Stimulated activated CD4-positive, alpha-beta T cell treated with anti-CD3 and anti-CD28 coated beads, Interleukin-12 subunit alpha, Interleukin-12 subunit beta, amount 100 ng/mL, for 24 hours (primary cell): ENCODE results near the gene SERINC5.
"Not testable (repeated sequence)": the region's sequence is repeated elsewhere in the genome, so short reads cannot be mapped to it uniquely, and the experiment has no call there.

ENCODE experiments used
- DNase-seq, 2 experiments: peaks; one replicate each; pipeline ENCODE4 v3.0.0-alpha.2; 2020; ENCODE audit warnings: low read depth in 2 of 2

The SERINC5 gene

GRCh38 chr5:80139466-80139972, 116.3 kb downstream of the SERINC5 start:
- no peak for DNase-seq

DNA sequence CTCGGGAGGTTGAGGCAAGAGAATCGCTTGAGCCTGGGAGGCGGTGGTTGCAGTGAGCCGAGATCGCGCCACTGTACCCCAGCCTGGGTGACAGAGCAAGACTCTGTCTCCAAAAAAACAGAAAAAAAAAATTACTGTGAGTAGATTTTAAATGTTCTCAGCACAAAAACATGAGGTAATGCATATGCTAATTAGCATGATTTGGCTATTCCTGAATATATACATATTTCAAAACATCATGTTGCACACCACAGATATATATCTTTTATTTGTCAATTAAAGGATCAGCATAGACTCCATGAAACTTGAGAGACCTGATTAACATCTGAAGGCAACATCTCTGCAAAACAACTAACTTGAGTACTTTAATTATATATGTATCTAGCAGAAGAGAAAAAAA, 117.4 kb downstream of the SERINC5 start:
- DNase-seq = no peak

GRCh38 chr5:80136798-80137197, 119.0 kb downstream of the SERINC5 start:
- DNase-seq = not testable (repeated sequence)

DNA sequence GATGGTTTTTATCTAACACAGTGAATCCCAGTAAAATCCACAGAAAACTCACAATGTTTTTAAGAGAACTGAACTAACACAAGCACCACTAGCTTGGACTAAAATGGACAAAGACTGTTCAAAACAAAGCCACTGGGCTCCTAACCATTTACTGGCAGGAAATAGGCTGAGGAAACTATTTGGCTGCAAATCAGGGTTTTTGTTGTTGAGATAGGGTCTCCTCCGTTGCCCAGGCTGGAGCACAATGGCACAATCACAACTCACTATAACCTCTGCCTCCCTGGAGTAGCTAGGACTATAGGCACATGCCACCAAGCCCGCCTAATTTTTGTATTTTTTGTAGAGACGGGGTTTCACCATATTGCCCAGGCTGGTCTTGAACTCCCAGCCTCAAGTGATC, 121.0 kb downstream of the SERINC5 start:
- no peak for DNase-seq

DNA sequence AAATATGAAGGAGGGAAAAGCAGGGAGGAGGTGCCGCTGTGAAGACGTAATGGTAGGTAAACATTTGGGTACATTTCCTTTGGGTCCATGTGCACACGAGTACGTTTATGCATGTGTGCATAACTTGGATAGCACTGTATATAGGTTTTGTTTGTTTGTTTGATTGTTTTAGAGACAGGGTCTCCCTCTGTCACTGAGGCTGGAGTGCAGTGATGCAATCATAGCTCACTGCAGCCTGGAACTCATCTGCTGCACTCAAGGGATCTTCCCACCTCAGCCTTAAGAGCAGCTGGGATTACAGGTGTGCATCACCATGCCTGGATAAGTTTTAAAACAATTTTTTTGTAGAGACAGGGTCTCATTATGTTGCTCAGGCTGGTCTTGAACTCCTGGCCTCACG, 126.7 kb downstream of the SERINC5 start:
- DNase-seq = no peak

DNA sequence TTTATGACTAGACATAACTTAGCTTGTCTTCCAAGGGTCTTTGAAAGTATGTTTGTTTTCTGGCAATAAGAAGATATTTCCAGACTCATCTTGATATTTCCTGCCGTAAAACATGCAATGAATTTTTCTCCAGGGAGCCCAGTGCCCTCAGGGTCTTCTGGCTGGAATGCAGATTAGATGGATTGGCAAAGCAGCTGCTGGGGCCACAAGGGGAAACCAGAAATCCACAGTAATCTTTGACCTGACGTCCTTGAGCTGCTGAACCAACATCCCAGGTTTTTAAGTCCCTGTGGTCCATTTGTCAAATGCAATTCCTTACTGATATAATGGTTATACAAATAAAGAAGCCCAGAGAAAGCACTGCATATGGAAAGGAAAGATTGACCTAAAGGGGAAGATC, 127.7 kb downstream of the SERINC5 start:
- DNase-seq = no peak

GRCh38 chr5:80127116-80127552, 128.7 kb downstream of the SERINC5 start:
- DNase-seq = no peak

DNA sequence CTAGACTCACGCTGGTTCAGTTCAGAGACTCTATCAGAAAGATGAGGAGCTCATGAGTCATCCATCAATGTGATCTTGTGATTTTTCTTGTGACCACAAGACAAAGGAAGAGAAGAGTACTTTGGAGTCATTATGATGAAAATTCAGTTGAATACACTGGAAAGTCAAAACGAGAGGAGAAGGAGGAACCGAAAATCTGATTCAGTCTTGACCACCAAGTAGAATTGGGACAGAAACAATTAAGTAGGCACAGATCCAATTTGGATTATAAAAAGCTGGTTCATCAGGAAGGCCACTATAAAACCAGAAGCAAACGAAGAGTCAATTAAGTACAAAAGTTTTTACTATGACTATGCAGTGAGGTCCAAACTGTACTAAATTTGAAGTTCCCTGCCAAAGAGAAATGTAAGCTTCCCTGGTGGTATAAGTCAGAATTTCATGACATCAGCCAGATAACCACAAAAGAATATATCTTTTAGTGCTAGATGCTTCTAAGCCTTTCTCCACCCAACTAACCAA, 129.8 kb downstream of the SERINC5 start:
- DNase-seq = no peak

DNA sequence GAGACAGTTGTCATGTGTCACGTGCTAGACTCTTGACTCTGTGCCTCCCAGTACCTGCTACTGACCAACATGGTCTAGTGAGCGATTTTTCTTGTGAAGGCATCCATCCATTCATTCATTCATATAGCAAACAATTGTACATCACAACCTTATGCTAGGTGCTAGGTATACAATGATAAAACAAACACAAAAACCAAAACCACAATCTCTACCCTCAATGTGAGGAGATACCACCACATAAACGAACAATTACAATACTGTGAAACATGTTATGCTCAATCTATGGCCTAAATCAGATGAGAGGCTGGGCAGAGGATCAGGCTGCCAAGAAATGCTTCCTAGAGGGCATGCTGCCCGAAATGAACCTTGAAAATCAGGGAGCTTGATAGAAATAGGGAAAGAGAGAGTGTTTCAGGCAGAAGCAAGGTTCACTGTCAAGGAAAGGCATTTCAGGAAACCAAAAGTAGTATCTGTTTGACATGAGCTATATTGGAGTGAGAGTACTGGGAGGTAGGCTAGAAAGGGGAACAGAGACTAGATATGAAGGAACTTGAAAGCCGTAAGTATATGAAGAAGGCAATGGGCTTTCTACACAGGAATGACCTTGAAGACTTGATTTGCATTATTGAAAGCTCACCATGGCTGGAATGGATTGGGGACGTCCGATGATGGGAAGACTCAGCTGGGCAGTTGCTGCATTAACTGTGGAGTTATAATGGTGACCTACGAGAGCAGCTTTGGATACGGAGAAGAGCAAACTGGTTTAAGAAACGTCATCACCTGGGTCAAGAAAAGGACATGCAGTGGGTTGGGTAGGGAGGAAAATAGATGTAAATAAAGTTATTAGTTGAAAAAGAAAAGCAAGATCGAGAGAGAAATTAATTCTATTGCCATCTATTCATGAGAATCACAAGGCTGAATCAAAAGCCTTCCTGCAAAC, 130.6 kb downstream of the SERINC5 start:
- no peak for DNase-seq

DNA sequence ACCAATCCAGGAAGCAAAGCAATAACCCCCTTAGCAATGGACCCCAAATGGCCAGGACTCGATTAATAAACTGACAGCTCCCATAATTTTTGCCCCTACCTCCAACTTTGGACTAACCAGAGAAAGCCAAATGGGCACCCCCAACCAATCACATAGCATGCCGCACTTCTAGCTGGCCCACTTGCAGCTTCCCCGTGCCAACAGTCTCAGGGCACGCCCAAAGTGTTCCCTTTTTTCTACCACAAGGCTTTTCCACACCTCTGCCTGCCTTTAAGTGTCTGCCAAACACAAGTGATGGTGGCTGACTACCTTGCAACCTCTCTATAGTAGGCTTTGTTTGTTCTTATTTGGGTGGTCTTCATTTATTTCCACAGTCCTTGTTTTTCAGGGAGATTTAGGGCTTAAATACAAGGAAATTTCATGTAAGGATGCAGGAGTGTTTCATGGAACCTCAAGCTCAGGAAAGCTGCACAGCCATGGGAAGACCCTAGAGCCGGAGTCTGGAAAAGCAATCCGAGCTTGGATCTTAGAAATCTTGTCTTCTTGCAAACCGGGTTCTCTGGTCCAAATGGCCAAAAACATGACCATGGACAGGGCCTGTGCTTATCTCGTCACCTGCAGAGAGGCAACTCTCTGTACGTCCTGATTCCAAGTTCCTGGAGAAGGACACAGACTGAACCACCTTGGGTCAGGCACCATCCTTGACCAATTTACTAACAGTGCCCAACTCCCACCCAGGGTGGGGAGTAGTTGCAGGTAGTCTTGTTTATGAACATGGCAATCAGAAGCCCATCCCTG, 131.5 kb downstream of the SERINC5 start:
- DNase-seq = no peak

- no peak for DNase-seq
These were observed 133.3 kb downstream of the SERINC5 start for GRCh38 chr5:80122579-80122978.

DNA sequence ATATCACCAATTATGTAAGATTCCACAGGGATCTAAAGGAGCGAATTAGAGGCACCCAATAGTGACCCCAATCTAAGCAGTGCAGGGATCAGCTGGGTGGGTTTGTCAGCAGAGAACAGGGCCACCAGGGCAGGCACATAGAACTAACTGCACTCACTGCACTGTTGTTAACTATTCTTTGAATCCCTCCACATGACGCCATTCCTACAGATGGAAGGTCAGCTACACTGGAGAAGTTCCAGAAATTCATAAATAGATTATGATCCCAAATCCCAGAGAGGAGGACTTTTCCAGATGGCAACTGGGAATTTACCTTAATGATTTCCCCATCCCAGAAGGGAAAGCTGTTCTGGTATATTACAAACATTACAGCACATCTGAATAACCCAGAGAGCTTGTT, 136.5 kb downstream of the SERINC5 start:
- DNase-seq = no peak

- DNase-seq = no peak
These were observed 138.4 kb downstream of the SERINC5 start for GRCh38 chr5:80117446-80117845.

- DNase-seq = no peak
These were observed 139.4 kb downstream of the SERINC5 start for GRCh38 chr5:80116465-80116864.

- no peak for DNase-seq
These were observed 139.8 kb downstream of the SERINC5 start for GRCh38 chr5:80116000-80116399.

GRCh38 chr5:80114860-80115259, 141.0 kb downstream of the SERINC5 start:
- DNase-seq = no peak

DNA sequence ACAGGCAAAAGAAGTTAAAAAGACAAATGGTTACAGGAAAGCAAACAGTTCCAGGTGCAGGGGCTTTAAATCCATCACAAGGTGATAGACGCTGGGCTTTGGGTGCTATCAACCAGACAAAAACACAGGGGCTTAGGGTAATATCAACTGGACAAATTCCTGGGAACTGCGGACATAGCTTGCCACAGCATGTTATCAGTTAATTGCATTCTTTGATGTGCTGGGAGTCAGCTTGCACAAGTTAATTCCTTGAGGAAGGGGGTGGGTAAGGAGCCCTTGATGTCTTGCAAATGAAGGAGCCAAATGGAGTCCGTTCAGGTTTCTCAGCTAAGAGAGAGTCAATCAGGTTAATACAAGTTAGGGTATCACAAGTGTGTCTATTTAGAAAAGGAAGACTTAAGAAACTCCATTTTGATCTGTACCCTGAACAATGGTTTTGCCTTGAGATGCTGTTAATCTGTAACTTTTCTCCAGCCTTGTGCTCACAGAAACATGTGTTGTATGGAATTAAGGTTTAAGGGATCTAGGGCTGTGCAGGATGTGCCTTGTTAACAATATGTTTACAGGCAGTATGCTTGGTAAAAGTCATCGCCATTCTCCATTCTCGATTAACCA, 144.4 kb downstream of the SERINC5 start:
- DNase-seq = not testable (repeated sequence)

- DNase-seq = no peak
These were observed 146.0 kb downstream of the SERINC5 start for GRCh38 chr5:80109646-80110478.

DNA sequence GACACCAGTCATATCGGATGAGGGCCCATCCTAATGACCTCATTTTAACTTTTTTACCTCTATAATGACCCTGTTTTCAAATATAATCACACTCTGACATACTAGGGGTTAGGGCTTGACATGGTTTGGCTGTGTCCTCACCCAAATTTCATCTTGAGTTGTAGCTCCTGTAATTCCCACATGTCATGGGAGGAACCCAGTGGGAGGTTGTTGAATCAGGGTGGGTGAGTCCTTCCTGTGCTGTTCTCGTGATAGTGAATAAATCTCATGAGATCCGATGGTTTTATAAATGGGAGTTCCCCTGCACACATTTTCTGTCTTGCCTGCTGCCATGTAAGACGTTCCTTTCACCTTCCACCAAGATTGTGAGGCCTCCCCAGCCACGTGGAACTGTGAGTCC, 148.9 kb downstream of the SERINC5 start:
- DNase-seq = no peak

DNA sequence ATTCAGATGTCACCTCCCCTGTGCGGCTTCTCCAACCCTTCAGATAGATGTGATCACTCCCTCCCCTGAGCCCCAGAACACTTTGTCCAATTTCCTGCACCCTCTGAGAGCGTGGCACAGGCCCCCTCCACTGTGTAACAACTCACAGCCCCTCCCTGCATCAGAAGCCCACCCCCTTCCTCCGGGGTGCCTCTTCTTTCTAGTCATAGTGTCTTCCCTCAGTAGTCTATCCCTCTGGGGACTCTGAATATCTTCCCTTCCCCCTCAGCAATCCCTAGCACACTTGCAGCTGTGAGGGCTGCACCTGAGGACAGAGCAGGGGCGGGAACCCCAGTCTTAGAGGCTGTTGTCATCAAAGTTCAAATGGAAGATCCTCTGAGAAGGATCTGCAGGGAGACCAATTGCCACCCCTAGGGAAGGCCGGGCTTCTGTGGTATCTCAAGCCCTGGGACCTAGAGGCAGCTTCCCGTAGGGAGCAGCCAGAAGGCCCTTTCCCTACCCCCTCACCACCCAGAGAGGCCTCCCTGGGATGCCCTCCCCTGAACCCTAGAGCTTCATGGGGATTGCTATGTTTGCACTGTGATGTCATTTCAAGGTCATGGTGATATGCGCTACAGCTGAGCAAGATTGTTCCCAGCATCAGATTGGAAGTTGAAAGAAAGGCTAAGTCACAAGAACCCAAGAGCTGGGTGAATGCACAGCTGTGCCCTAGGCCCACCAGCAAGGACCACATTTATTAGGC, 150.0 kb downstream of the SERINC5 start:
- DNase-seq = no peak
